PC-9 (cell line): ENCODE results near the gene PIAS2.

Source experiments
- CTCF ChIP-seq: fragments of 200-600 bp; sonication (generic); conservative IDR thresholded peaks from 2 replicates; pipeline ENCODE4 v1.6.1; 2017; ENCODE audit warnings: mixed run types, antibody characterized with exemption, mild to moderate bottlenecking, moderate library complexity
- EZH2 ChIP-seq: fragments of 200-600 bp; sonication (generic); IDR thresholded peaks from 2 replicates; pipeline ENCODE4 v1.8.0; 2017; ENCODE audit warnings: antibody characterized with exemption, low read depth

GRCh38 chr18:46892842-46893241 lies 24.5 kb downstream of the PIAS2 start:
- TF ChIP-seq CTCF (no peak), EZH2 (no peak)
